Measurements from ENCODE around the gene PKDREJ.

Gene PKDREJ

DNA sequence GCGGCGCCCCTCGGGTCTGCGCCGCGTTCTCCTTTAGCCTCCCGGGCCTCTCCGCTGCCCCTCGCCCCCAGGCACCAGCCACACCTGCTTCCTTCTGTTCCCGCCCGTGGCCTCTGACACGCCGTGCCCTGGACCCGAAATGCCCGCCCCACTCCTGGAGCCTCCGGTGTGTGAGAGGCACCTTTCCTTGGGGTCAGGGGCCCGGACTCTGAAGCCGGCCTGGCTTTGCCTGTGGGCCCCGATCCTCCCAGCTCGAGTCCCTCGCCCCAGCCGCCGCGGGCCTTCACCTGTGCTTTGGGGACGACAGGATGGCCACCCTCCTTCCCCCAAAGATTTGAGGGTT, 12.4 kb downstream of the PKDREJ start:
- Histone ChIP-seq H3K27me3 (ENCODE audit: control insufficient read depth, low read length) (no peaks in the 10 kb centered on the region), H3F3A (ENCODE audit: control insufficient read depth, insufficient read depth) (no peaks in the 10 kb centered on the region), H3K9me3 (ENCODE audit: control insufficient read depth, insufficient read depth, low read length) (no peaks in the 10 kb centered on the region), H3K4me1 (ENCODE audit: control insufficient read depth, low read length) (peaks cover 34% of the 10 kb centered on the region), H4K20me1 (ENCODE audit: control insufficient read depth, insufficient read depth, low read depth, low read length) (no peaks in the 10 kb centered on the region), H3K27ac (ENCODE audit: low read depth, low read length) (0 out of 2 replicates have a peak overlapping the region, but pooled peaks have one; percentile 75), H3K79me2 (ENCODE audit: control insufficient read depth, low read length) (peaks cover 19% of the 10 kb centered on the region), H3K4me2 (ENCODE audit: low read length) (peak overlapping the region; percentile 94), H3K9me2 (replicated peaks; ENCODE audit: control insufficient read depth, low read length) (no peaks in the 10 kb centered on the region), H3K4me3 (ENCODE audit: low read length) (peak overlapping the region; percentile 81), H3K36me3 (ENCODE audit: control insufficient read depth, low read length) (no peaks in the 10 kb centered on the region)
- no peak for TF ChIP-seq EZH2phosphoT487 (IDR thresholded peaks at IDR 0.05; ENCODE audit: borderline replicate concordance, low read length)
- TF ChIP-seq, protein P1, sequence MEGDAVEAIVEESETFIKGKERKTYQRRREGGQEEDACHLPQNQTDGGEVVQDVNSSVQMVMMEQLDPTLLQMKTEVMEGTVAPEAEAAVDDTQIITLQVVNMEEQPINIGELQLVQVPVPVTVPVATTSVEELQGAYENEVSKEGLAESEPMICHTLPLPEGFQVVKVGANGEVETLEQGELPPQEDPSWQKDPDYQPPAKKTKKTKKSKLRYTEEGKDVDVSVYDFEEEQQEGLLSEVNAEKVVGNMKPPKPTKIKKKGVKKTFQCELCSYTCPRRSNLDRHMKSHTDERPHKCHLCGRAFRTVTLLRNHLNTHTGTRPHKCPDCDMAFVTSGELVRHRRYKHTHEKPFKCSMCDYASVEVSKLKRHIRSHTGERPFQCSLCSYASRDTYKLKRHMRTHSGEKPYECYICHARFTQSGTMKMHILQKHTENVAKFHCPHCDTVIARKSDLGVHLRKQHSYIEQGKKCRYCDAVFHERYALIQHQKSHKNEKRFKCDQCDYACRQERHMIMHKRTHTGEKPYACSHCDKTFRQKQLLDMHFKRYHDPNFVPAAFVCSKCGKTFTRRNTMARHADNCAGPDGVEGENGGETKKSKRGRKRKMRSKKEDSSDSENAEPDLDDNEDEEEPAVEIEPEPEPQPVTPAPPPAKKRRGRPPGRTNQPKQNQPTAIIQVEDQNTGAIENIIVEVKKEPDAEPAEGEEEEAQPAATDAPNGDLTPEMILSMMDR (IDR thresholded peaks at IDR 0.05; ENCODE audit: low read depth, low read length, poor library complexity, severe bottlenecking): no peak

DNA sequence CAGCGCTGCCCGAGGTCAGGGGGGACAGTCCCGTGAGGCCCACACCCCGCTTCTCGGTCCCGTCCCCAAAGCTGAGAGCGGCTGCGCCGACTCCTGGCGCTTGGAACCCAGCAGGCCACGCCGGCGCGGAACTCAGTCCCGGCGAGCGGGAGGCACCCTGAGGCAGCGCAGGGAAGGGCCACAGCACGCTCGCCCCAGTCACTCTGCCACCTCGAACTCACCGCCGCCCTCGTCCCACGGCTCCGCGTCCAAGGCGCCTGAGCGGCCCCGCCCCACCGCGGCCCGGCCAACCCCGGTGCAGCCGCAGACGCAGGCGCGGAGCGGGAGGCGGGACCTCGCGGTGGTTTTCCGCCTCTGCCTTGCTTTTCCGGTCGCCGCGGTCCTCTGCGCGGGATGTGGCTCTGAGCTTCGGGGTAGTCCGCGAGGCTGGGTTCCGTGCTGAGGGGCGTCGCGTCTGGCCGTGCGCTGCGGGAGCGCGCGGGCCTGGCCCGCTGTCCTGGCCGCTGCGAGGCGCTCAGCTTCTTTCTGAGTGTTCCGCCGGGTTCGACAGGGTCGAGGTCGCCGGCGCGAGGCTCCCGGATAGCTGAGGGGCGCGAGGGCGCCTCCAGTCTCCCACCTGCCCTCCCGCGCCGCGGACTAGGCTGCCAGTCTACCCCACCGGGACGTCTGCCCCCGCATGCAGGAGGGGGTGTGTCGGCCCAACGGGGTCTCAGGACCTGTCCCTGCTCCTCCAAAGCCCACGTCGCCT, 12.9 kb downstream of the PKDREJ start, which contains the start of gene CDPF1:
TSS of gene CDPF1 (minus strand) at position 259 of the 748 bp plus-strand sequence. CDS start 2,009 bp downstream, outside the sequence.
- peak within 1 kb of the TSS; percentile 81 for H3K4me3 ChIP-seq (ENCODE audit: low read length)
- H3K27ac ChIP-seq (ENCODE audit: low read depth, low read length): peak within 1 kb of the TSS; percentile 75
- no peaks in the 10 kb centered on the region for H3K36me3 ChIP-seq (ENCODE audit: control insufficient read depth, low read length)
- H4K20me1 ChIP-seq (ENCODE audit: control insufficient read depth, insufficient read depth, low read depth, low read length): no peaks in the 10 kb centered on the region
- TF ChIP-seq, protein P1 (IDR thresholded peaks at IDR 0.05; ENCODE audit: low read depth, low read length, poor library complexity, severe bottlenecking): no peak
- TF ChIP-seq EZH2phosphoT487 (IDR thresholded peaks at IDR 0.05; ENCODE audit: borderline replicate concordance, low read length): no peak
- H3K79me2 ChIP-seq (ENCODE audit: control insufficient read depth, low read length): peaks cover 19% of the 10 kb centered on the region
- peaks cover 34% of the 10 kb centered on the region for H3K4me1 ChIP-seq (ENCODE audit: control insufficient read depth, low read length)
- no peaks in the 10 kb centered on the region for H3F3A ChIP-seq (ENCODE audit: control insufficient read depth, insufficient read depth)
- no peaks in the 10 kb centered on the region for H3K9me3 ChIP-seq (ENCODE audit: control insufficient read depth, insufficient read depth, low read length)
- H3K27me3 ChIP-seq (ENCODE audit: control insufficient read depth, low read length): no peaks in the 10 kb centered on the region
- no peaks in the 10 kb centered on the region for H3K9me2 ChIP-seq (replicated peaks; ENCODE audit: control insufficient read depth, low read length)
- peak within 1 kb of the TSS; percentile 94 for H3K4me2 ChIP-seq (ENCODE audit: low read length)

DNA sequence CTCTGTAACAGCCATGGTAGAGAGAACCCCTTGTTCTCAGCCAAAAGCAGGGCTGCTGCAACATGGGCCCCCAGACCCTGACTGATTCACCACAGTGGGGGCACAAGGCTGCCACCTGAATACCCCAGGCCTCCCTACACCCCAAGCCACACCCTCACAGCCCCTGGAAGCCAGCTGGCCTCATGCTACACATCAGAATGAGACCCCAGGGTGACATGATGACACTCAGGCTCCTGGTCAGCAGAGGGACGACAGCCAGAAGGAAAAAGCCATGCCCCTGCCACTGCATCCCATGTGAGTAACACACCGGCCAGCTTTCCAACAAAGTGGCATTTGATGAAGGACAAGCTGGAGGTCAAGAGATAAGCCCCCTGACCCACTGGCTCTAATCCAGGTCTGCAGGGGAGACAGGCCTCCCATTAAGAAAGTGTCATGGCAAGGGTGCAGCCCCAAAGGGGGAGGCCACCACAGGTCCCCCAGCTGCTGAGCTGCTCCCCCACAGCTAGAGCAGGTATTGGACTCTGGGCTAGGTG, 15.6 kb downstream of the PKDREJ start:
- H3K27me3 ChIP-seq (ENCODE audit: control insufficient read depth, low read length): no peaks in the 10 kb centered on the region
- H3K27ac ChIP-seq (ENCODE audit: low read depth, low read length): no peak overlapping the region
- H3K9me2 ChIP-seq (replicated peaks; ENCODE audit: control insufficient read depth, low read length): no peaks in the 10 kb centered on the region
- no peaks in the 10 kb centered on the region for H4K20me1 ChIP-seq (ENCODE audit: control insufficient read depth, insufficient read depth, low read depth, low read length)
- H3K4me1 ChIP-seq (ENCODE audit: control insufficient read depth, low read length): peaks cover 26% of the 10 kb centered on the region
- no peaks in the 10 kb centered on the region for H3K9me3 ChIP-seq (ENCODE audit: control insufficient read depth, insufficient read depth, low read length)
- H3K4me2 ChIP-seq (ENCODE audit: low read length): no peak overlapping the region
- TF ChIP-seq EZH2phosphoT487 (IDR thresholded peaks at IDR 0.05; ENCODE audit: borderline replicate concordance, low read length): no peak
- TF ChIP-seq, protein P1 (IDR thresholded peaks at IDR 0.05; ENCODE audit: low read depth, low read length, poor library complexity, severe bottlenecking): no peak
- H3K36me3 ChIP-seq (ENCODE audit: control insufficient read depth, low read length): peaks cover 5% of the 10 kb centered on the region; the same call in 1 of the 2 replicates
- no peak overlapping the region for H3K4me3 ChIP-seq (ENCODE audit: low read length)
- no peaks in the 10 kb centered on the region for H3F3A ChIP-seq (ENCODE audit: control insufficient read depth, insufficient read depth)
- H3K79me2 ChIP-seq (ENCODE audit: control insufficient read depth, low read length): peaks cover 19% of the 10 kb centered on the region

All from DOHH2 (cell line).